HG03460 (cell line): ENCODE data around the gene CNTN4.

Experiments
- ATAC-seq: cut with Tn5 transposase; IDR thresholded peaks from one replicate; pipeline ENCODE4 v1.9.1; 2021; ENCODE audit not compliant: unreplicated experiment

CNTN4 gene

GRCh38 chr3:3081381-3082233 lies 982.9 kb downstream of the CNTN4 start:
- ATAC-seq: peak; percentile 44

- peak; percentile 87 for ATAC-seq
Measured at GRCh38 chr3:3082234-3082924, 983.7 kb downstream of the CNTN4 start.

- no peak for ATAC-seq
Measured at GRCh38 chr3:3084890-3085289, 986.2 kb downstream of the CNTN4 start.

GRCh38 chr3:3085782-3086181 lies 987.1 kb downstream of the CNTN4 start:
- no peak for ATAC-seq

GRCh38 chr3:3086239-3086638 lies 987.6 kb downstream of the CNTN4 start:
- ATAC-seq: no peak

- ATAC-seq: no peak
Measured at GRCh38 chr3:3087279-3087678, 988.6 kb downstream of the CNTN4 start.

- no peak for ATAC-seq
Measured at GRCh38 chr3:3087716-3088465, 989.2 kb downstream of the CNTN4 start.

GRCh38 chr3:3089017-3089416 lies 990.4 kb downstream of the CNTN4 start:
- peak; percentile 98 for ATAC-seq

GRCh38 chr3:3097958-3098357 lies 999.3 kb downstream of the CNTN4 start:
- ATAC-seq: no peak

GRCh38 chr3:3101660-3102458 lies 1003.2 kb downstream of the CNTN4 start:
- no peak for ATAC-seq

GRCh38 chr3:3102751-3103150 lies 1004.1 kb downstream of the CNTN4 start:
- no peak for ATAC-seq

- ATAC-seq: no peak
Measured at GRCh38 chr3:3105246-3105645, 1006.6 kb downstream of the CNTN4 start.

- ATAC-seq: no peak
Measured at GRCh38 chr3:3105815-3106214, 1007.1 kb downstream of the CNTN4 start.

GRCh38 chr3:3107181-3107580 lies 1008.5 kb downstream of the CNTN4 start:
- no peak for ATAC-seq
